Measurements from ENCODE around the gene C9. TPM values are rescaled to one million over a fixed set of nuclear protein-coding genes. Genes with fewer than 3 reads are reported as not detected.
"Not testable (repeated sequence)": the region's sequence is repeated elsewhere in the genome, so short reads cannot be mapped to it uniquely, and the experiment has no call there.

The C9 gene
- total RNA-seq, 4 donors from 2014 or later: 0.12 to 1.1 TPM; not detected in 2

DNA sequence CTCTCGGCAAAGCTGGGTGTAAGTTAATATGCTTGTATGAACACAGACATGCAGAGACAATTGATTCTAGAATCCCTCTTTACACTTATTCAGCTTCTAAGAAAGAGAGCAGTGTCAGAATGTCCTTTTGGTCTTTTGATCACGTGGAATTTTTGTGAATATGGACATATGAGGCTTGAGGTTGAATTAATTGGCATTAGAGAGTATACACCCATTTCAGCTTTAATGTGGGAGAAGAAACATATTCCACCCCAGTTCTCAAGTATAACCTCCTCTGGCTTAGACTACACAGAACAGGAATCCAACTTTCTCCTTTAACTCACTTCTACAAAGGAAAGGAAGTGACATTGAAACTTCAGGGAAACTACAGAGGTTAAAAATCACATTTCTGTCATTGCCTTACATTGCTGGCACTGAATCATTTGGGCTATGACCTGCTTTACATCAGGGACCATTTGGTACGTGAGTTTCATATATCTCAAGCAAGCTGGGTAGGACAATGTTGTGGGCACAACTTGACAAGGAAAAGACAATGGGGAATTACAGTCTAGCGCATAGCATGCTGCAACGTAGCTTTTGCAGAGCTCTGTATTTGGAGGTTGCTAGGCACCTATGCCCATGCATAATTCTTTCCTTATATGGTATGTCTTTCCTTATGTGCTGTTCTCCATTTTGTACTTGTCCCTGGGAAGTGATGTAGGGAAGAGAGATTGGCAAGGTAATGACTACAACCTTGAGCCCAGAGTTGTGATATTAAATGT is 41.0 kb upstream of the C9 start:
- no peak for DNase-seq (ENCODE audit: low spot score)
- ATAC-seq (ENCODE audit: low FRiP score): no peak
- TF ChIP-seq, protein P1, sequence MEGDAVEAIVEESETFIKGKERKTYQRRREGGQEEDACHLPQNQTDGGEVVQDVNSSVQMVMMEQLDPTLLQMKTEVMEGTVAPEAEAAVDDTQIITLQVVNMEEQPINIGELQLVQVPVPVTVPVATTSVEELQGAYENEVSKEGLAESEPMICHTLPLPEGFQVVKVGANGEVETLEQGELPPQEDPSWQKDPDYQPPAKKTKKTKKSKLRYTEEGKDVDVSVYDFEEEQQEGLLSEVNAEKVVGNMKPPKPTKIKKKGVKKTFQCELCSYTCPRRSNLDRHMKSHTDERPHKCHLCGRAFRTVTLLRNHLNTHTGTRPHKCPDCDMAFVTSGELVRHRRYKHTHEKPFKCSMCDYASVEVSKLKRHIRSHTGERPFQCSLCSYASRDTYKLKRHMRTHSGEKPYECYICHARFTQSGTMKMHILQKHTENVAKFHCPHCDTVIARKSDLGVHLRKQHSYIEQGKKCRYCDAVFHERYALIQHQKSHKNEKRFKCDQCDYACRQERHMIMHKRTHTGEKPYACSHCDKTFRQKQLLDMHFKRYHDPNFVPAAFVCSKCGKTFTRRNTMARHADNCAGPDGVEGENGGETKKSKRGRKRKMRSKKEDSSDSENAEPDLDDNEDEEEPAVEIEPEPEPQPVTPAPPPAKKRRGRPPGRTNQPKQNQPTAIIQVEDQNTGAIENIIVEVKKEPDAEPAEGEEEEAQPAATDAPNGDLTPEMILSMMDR (IDR thresholded peaks at IDR 0.05): no peak

DNA sequence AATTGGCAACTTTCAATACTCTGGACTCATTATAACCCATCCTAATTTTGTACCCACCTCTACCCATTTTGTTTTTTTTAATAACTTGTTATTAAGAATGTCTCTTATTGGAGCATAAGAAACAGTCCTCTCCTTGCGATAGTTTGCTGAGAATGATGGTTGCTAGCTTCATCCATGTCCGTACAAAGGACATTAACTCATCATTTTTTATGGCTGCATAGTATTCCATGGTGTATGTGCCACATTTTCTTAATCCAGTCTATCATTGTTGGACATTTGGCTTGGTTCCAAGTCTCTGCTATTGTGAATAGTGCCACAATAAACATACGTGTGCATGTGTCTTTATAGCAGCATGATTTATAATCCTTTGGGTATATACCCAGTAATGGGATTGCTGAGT is 39.5 kb upstream of the C9 start:
- not testable (repeated sequence) for ATAC-seq (ENCODE audit: low FRiP score)

DNA sequence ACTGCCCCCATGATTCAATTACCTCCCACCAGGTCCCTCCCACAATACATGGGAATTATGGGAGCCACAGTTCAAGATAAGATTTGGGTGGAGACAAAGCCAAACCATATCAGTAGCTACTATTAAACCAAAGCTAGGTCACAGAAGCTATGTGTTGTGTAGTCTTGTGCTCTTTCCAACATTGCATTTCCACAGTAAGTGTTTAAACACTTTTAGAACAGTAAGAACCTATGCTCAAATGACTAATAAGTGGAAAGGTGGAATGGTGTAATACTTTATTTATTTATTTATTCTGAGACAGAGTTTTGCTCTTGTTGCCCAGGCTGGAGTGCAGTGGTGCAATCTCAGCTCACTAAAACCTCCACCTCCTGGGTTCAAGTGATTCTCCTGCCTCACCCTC is 37.8 kb upstream of the C9 start:
- not testable (repeated sequence) for DNase-seq (ENCODE audit: low spot score)
- peak; percentile 20 for ATAC-seq (ENCODE audit: low FRiP score)

More for the DNA sequence above, 39.5 kb upstream of the C9 start:
- DNase-seq (ENCODE audit: low spot score): not testable (repeated sequence)

DNA sequence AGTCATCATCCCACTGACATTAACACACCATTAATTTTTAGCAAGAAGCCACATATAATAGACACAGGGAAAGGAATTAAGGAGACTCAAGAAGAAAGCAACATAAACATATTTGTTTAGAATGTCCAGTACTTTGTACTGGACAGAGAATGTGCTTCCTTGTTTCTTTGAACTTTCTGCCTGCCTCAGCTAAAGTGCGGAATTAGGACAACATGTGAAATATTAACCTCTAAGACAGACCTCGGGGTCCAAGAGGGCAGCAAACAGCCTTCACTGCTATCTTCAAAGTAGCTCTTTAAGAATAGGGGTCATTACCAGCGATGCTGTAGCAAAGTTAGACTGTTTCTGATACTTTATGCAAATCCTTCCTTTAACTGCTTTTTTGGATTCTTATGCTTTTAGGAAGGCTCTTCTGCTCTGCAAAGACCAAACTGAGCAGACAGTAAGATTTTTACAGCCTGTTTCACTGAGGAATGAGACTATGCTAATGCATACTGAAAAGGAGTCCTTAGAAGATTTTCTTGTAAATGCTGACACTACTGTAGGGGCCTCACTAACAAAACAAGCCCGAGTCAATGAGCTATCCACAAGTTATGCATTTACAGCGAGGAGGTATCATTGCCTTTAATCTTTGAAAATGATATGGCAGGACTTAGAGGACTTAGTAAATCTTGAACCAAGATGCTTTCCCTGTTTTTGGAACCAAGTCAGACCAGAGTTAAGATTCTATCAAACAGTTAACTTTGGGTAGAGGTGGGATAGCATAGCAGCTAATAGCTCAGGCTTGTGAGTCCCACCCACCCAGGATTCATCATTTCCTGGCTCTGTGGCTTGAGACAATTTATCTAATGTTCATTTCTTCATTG is 36.7 kb upstream of the C9 start:
- DNase-seq (ENCODE audit: low spot score) (no peak), ATAC-seq (ENCODE audit: low FRiP score) (no peak)
- TF ChIP-seq, protein P1 (IDR thresholded peaks at IDR 0.05): no peak

DNA sequence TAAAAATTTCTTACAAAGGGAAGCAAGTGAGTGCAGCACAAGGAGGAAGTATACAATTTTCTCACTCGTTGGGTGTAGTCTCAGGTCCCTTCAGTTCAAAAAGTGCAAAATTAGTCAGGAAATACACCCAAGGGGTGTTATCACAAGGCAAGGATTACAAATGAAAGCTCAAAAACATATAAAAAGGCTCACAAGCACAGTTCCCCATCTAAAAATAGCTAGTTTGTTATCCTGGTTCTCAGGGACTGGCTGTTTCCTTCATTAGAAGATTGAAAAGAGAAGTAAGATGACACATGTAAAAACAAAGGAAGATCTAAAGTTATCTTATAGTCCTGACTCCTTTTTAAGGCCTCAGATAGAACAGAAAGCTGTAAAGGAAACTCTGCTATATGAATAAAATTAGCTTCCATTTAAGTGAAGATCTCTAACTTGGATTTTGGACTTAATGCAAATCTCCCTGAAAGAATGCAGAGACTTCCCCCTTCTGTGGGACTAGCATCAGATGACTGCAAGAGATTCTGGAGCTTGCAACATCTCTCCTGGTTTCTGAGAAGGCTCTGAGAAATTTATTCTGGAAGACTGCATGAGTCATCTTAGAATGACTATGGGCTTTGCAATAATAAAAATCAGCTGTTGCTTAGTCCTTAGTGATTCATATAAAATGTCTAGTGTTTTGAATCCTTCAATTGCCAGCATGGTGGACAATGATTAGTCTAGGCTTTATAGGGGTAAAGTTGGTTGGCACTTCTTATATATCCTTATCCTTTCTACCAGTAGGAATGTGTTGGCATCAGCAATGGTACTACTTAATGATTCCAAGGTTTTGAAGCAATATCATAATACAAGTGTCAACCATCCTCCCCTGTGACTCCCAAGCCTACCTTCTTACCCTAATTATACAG is 35.1 kb upstream of the C9 start:
- no peak for DNase-seq (ENCODE audit: low spot score)
- peak; percentile 87 for ATAC-seq (ENCODE audit: low FRiP score)
- TF ChIP-seq, protein P1 (IDR thresholded peaks at IDR 0.05): no peak

DNA sequence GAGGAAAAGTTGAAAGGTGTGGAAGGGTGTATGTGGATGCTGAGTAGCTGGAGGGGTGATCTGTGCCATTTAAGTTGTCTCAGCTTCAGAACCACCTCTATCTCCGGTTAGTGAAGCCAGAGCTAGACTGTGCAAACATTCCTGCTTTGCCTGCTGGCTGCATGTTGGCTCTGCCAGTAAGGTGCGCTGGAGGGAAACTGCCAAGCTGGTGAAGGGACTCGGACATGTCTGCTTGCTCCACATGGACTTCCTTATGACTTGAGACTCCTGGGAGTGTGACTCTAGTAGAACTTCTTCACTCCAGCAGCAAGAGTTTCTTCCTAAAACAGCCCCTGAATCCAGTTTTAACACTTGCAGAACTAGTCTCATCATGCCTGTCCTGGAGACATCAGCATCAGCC is 32.5 kb upstream of the C9 start:
- ATAC-seq (ENCODE audit: low FRiP score) (no peak), DNase-seq (ENCODE audit: low spot score) (no peak)
- TF ChIP-seq, protein P1 (IDR thresholded peaks at IDR 0.05): no peak

DNA sequence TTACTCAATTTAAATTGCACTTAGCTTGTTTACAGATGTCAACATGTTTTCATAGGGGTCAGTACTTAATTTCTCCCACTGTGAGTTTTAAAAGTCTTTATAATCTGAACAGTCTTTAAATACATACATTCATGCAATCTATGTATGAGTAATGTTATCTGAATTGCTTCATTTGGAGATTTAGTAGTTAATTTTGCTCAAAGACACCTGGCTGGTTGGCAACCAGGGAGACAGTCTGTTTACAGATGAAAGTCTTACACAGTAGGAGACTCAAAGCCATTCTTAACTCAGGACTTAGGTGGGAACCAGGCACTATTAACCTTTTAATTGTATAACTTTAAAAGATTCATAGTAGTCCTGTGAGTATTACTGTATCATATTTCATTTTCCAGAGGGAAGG is 31.2 kb upstream of the C9 start:
- DNase-seq (ENCODE audit: low spot score) (no peak), ATAC-seq (ENCODE audit: low FRiP score) (no peak)
- TF ChIP-seq, protein P1 (IDR thresholded peaks at IDR 0.05): no peak
